Measurements from ENCODE around the gene RBP3.

DNA sequence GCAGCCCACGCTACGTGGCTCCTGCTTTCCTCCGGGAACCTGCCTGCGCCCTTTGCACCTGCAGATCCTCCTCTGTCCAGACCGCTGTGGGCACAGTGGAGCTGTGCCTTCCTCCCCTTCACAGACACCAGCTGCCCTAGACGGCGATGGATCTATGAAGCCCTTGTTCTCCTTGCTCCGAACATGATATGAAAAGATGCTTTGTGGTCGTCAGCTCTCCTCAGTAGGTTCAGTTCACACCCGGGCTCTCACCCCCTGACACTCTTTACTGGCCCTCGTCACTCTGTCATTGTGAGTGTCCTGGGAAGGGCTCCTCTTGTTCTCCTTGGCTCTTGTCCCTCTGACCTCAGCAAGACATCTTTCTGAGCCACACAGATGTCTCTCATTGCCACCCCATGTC, 31.7 kb downstream of the RBP3 start:
- TF ChIP-seq, protein P1, sequence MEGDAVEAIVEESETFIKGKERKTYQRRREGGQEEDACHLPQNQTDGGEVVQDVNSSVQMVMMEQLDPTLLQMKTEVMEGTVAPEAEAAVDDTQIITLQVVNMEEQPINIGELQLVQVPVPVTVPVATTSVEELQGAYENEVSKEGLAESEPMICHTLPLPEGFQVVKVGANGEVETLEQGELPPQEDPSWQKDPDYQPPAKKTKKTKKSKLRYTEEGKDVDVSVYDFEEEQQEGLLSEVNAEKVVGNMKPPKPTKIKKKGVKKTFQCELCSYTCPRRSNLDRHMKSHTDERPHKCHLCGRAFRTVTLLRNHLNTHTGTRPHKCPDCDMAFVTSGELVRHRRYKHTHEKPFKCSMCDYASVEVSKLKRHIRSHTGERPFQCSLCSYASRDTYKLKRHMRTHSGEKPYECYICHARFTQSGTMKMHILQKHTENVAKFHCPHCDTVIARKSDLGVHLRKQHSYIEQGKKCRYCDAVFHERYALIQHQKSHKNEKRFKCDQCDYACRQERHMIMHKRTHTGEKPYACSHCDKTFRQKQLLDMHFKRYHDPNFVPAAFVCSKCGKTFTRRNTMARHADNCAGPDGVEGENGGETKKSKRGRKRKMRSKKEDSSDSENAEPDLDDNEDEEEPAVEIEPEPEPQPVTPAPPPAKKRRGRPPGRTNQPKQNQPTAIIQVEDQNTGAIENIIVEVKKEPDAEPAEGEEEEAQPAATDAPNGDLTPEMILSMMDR (IDR thresholded peaks at IDR 0.05; ENCODE audit: poor library complexity): no peak
- TF ChIP-seq EZH2 (IDR thresholded peaks at IDR 0.05; ENCODE audit: borderline replicate concordance) (no peak), EZH2phosphoT487 (IDR thresholded peaks at IDR 0.05; ENCODE audit: low read depth, severe bottlenecking, unreplicated experiment) (no peak)

All from hepatocyte (in vitro differentiated cells).